Astrocyte (in vitro differentiated cells and primary cell): ENCODE measurements around the gene PLEKHO2. TPM values are rescaled to one million over a fixed set of nuclear protein-coding genes. Genes with fewer than 3 reads are reported as not detected.
A peak's percentile ranks its signal among the peaks of the same experiment; 100 is the strongest.
"Not testable (repeated sequence)": the region's sequence is repeated elsewhere in the genome, so short reads cannot be mapped to it uniquely, and the experiment has no call there.

Experiments used
- DNase-seq: peaks from one replicate; pipeline ENCODE4 v3.0.0-alpha.2; 2010; ENCODE audit warnings: low read depth
- FAIRE-seq: peaks from 2 replicates; lab custom pipeline; 2011; peaks lifted over from hg19 to GRCh38; lab: Jason Lieb, UNC
- H2AFZ ChIP-seq: 2 replicates; pipeline ENCODE4 v1.6.0; 2012; ENCODE audit warnings: low read depth, low read length, inconsistent platforms
- H3K27ac ChIP-seq: 2 replicates; pipeline ENCODE4 v1.5.1; 2011; ENCODE audit warnings: low read depth, low read length, inconsistent platforms
- H3K27me3 ChIP-seq: 2 replicates; pipeline ENCODE4 v1.6.0; 2011; ENCODE audit warnings: low read length, inconsistent platforms; ENCODE audit not compliant: insufficient read depth
- H3K36me3 ChIP-seq: 2 replicates; pipeline ENCODE4 v1.5.1; 2011; ENCODE audit warnings: low read length, inconsistent platforms; ENCODE audit not compliant: insufficient read depth
- H3K4me1 ChIP-seq: 2 replicates; pipeline ENCODE4 v1.5.1; 2011; ENCODE audit warnings: low read length, inconsistent platforms; ENCODE audit not compliant: insufficient read depth
- H3K4me2 ChIP-seq: 2 replicates; pipeline ENCODE4 v1.6.0; 2012; ENCODE audit warnings: low read length, inconsistent platforms
- H3K4me3 ChIP-seq: 2 replicates; pipeline ENCODE4 v1.5.1; 2011; ENCODE audit warnings: low read depth, mild to moderate bottlenecking, low read length, inconsistent platforms; ENCODE audit not compliant: insufficient read depth
- H3K79me2 ChIP-seq: 2 replicates; pipeline ENCODE4 v1.6.0; 2012; ENCODE audit warnings: mild to moderate bottlenecking, low read length, inconsistent platforms; ENCODE audit not compliant: insufficient read depth
- H3K9ac ChIP-seq: 2 replicates; pipeline ENCODE4 v1.6.0; 2012; ENCODE audit warnings: mild to moderate bottlenecking, low read length, inconsistent platforms
- H3K9me3 ChIP-seq: 2 replicates; pipeline ENCODE4 v1.5.1; 2012; ENCODE audit warnings: low read depth, mild to moderate bottlenecking, low read length, inconsistent platforms; ENCODE audit not compliant: insufficient read depth
- H4K20me1 ChIP-seq: 2 replicates; pipeline ENCODE4 v1.6.0; 2012; ENCODE audit warnings: low read length, inconsistent platforms; ENCODE audit not compliant: insufficient read depth
- H3K27ac Mint-ChIP-seq: one replicate; pipeline ENCODE4 v1.8.0; 2021; ENCODE audit warnings: mild to moderate bottlenecking, mixed read lengths; ENCODE audit not compliant: unreplicated experiment
- H3K27me3 Mint-ChIP-seq: one replicate; pipeline ENCODE4 v1.8.0; 2021; ENCODE audit warnings: low read depth, mixed read lengths; ENCODE audit not compliant: unreplicated experiment
- H3K36me3 Mint-ChIP-seq: one replicate; pipeline ENCODE4 v1.8.0; 2021; ENCODE audit warnings: low read depth, mixed read lengths; ENCODE audit not compliant: unreplicated experiment
- H3K4me1 Mint-ChIP-seq: one replicate; pipeline ENCODE4 v1.8.0; 2021; ENCODE audit warnings: low read depth, mixed read lengths; ENCODE audit not compliant: unreplicated experiment
- H3K4me3 Mint-ChIP-seq: one replicate; pipeline ENCODE4 v1.8.0; 2021; ENCODE audit warnings: mild to moderate bottlenecking, moderate library complexity, mixed read lengths; ENCODE audit not compliant: unreplicated experiment
- H3K9me3 Mint-ChIP-seq: one replicate; pipeline ENCODE4 v1.8.0; 2021; ENCODE audit warnings: mild to moderate bottlenecking, mixed read lengths; ENCODE audit not compliant: unreplicated experiment
- CTCF ChIP-seq: IDR thresholded peaks from 2 replicates; pipeline ENCODE4 v1.5.1; 2011; ENCODE audit warnings: low read depth, mild to moderate bottlenecking, inconsistent platforms, low read length, moderate library complexity; ENCODE audit not compliant: insufficient read depth
- EZH2 ChIP-seq: IDR thresholded peaks from 2 replicates; pipeline ENCODE4 v1.6.1; 2012; ENCODE audit warnings: mild to moderate bottlenecking, low read length, inconsistent platforms; ENCODE audit not compliant: insufficient read depth
- total RNA-seq: library from RNA; stranded (reverse); gene quantifications from 2 replicates; pipeline ENCODE4 v1.2.1, GENCODE V29; 2021

Gene PLEKHO2
- total RNA-seq, 1 donor from 2014 or later, result 11.5 TPM

- H3K9me3 ChIP-seq, result no peaks in the 10 kb centered on the region
- FAIRE-seq, result no peak
- peak; percentile 12 for DNase-seq
- no peaks in the 10 kb centered on the region for H4K20me1 ChIP-seq
- Mint-ChIP-seq H3K4me1 (peaks cover 13% of the 10 kb centered on the region), H3K9me3 (no peaks in the 10 kb centered on the region), H3K36me3 (peaks cover 2% of the 10 kb centered on the region), H3K27ac (no peak overlapping the region), H3K4me3 (no peak overlapping the region), H3K27me3 (peaks cover 15% of the 10 kb centered on the region)
- H3K4me2 ChIP-seq, result no peak overlapping the region
- no peak overlapping the region for H3K9ac ChIP-seq
- no peak overlapping the region for H2AFZ ChIP-seq
- H3K4me1 ChIP-seq, result peaks cover 4% of the 10 kb centered on the region
- H3K79me2 ChIP-seq, result no peaks in the 10 kb centered on the region
- H3K4me3 ChIP-seq, result no peak overlapping the region
- H3K27me3 ChIP-seq, result peaks cover 7% of the 10 kb centered on the region
- TF ChIP-seq CTCF (no peak), EZH2 (no peak)
- H3K36me3 ChIP-seq, result no peaks in the 10 kb centered on the region
- H3K27ac ChIP-seq, result no peak overlapping the region
Measured at GRCh38 chr15:64813075-64813474, 28.6 kb upstream of the PLEKHO2 start.

- peaks cover 13% of the 10 kb centered on the region for H3K4me1 Mint-ChIP-seq
- not testable (repeated sequence) for H3K27me3 ChIP-seq
Measured at GRCh38 chr15:64814283-64814682, 27.4 kb upstream of the PLEKHO2 start.

DNA sequence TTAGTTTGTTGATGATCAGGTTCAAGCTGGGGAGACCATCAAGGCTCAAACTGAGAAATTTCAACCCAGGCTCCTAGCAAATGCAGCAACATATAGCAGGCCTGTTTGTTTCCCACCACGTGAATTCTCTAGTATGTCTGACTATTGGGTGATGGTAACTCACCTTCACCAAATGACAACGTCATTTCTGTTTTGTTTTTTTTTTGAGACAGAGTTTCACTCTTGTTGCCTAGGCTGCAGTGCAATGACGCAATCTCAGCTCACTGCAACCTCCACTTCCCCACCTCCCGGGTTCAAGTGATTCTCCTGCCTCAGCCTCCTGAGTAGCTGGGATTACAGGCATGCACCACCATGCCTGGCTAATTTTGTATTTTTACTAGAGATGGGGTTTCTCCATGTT is 26.8 kb upstream of the PLEKHO2 start:
- not testable (repeated sequence) for H3K79me2 ChIP-seq, H3K27ac Mint-ChIP-seq, H3K4me3 Mint-ChIP-seq, DNase-seq, H3K27me3 Mint-ChIP-seq, FAIRE-seq, H3K9me3 Mint-ChIP-seq, H2AFZ ChIP-seq, H3K27me3 ChIP-seq, H3K36me3 Mint-ChIP-seq, H3K9me3 ChIP-seq, H3K36me3 ChIP-seq, H3K4me2 ChIP-seq, H3K9ac ChIP-seq, H3K4me3 ChIP-seq, H3K4me1 ChIP-seq, H4K20me1 ChIP-seq, H3K27ac ChIP-seq
- H3K4me1 Mint-ChIP-seq, result peaks cover 13% of the 10 kb centered on the region

More at GRCh38 chr15:64814283-64814682, 27.4 kb upstream of the PLEKHO2 start:
- not testable (repeated sequence) for H3K4me1 ChIP-seq, H3K9me3 Mint-ChIP-seq, H3K36me3 ChIP-seq, FAIRE-seq, H4K20me1 ChIP-seq, H3K27ac Mint-ChIP-seq, H3K27me3 Mint-ChIP-seq, H3K4me3 ChIP-seq, H3K4me3 Mint-ChIP-seq, DNase-seq, H3K9me3 ChIP-seq, H3K79me2 ChIP-seq, H3K9ac ChIP-seq, H2AFZ ChIP-seq, H3K27ac ChIP-seq, H3K36me3 Mint-ChIP-seq, H3K4me2 ChIP-seq

- Histone ChIP-seq H2AFZ (no peak overlapping the region), H3K27ac (no peak overlapping the region), H3K79me2 (no peaks in the 10 kb centered on the region), H3K4me1 (no peaks in the 10 kb centered on the region), H3K4me3 (no peak overlapping the region), H3K9me3 (no peaks in the 10 kb centered on the region), H3K9ac (no peak overlapping the region), H3K4me2 (no peak overlapping the region), H4K20me1 (no peaks in the 10 kb centered on the region), H3K27me3 (no peaks in the 10 kb centered on the region), H3K36me3 (no peaks in the 10 kb centered on the region)
- DNase-seq (no peak), FAIRE-seq (no peak)
- Mint-ChIP-seq H3K27me3 (peaks cover 2% of the 10 kb centered on the region), H3K4me1 (peaks cover 6% of the 10 kb centered on the region), H3K4me3 (no peak overlapping the region), H3K27ac (no peak overlapping the region), H3K9me3 (no peaks in the 10 kb centered on the region), H3K36me3 (peaks cover 2% of the 10 kb centered on the region)
- TF ChIP-seq CTCF, result no peak
- no peak for TF ChIP-seq EZH2
Measured at GRCh38 chr15:64816452-64816851, 25.3 kb upstream of the PLEKHO2 start.
